ENCODE measurements around the gene EHMT1. TPM values are rescaled to one million over a fixed set of nuclear protein-coding genes. Genes with fewer than 3 reads are reported as not detected.

The EHMT1 gene
- total RNA-seq, 4 donors from 2014 or later = 38.6 to 77.8 (median 54.3) TPM

GRCh38 chr9:137640862-137641261 lies 22.1 kb downstream of the EHMT1 start:
- peaks cover 10 to 25% of the 10 kb centered on the region in 2 donors for H3K4me1 ChIP-seq
- TF ChIP-seq CTCF (IDR thresholded peaks at IDR 0.05 in 4 of 5, conservative IDR thresholded peaks at IDR 0.05 in 1 of 5) (no peak), POLR2A (IDR thresholded peaks at IDR 0.05) (no peak)
- in situ Hi-C loops (cut with MboI; ENCODE audit: low sequenced_read_pairs in 4 of 4) (no loop called here), intact Hi-C loops (cut with DNase I; ENCODE audit: low total_unique reads) (no loop called here)
- no peak for ATAC-seq
- no peak overlapping the region for H3K4me3 ChIP-seq
- H3K36me3 ChIP-seq = no peaks in the 10 kb centered on the region
- H3K27me3 ChIP-seq = no peaks in the 10 kb centered on the region
- H3K27ac ChIP-seq = no peak overlapping the region
- H3K9me3 ChIP-seq = no peaks in the 10 kb centered on the region
- DNase-seq = no peak

DNA sequence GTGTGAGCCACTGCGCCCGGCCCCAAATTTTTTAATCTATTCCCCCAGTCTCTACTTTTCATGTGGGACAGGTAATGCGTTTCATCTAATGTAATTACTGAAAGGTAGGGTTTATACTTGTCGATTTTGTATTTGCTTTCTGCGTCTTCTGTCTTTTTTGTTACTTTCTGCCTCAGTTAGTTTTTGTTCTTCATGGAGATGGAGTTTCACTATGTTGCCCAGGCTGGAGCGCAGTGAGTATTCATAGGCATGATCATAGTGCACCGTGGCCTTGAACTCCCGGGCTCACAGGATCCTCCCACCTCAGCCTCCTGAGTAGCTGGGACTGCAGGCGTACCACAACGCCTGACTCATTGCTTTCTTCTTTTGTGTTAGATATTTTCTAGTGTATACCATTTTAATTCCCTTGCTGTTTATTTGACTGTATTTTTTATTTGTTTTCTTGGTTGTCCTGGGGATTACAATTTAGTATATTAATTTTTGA lies 23.4 kb downstream of the EHMT1 start:
- Histone ChIP-seq H3K36me3 (no peaks in the 10 kb centered on the region), H3K9me3 (no peaks in the 10 kb centered on the region), H3K4me1 (peaks cover 10 to 19% of the 10 kb centered on the region in 2 donors), H3K27me3 (no peaks in the 10 kb centered on the region), H3K27ac (no peak overlapping the region), H3K4me3 (no peak overlapping the region)
- TF ChIP-seq CTCF (IDR thresholded peaks at IDR 0.05 in 4 of 5, conservative IDR thresholded peaks at IDR 0.05 in 1 of 5) (no peak), POLR2A (IDR thresholded peaks at IDR 0.05) (no peak)
- DNase-seq (no peak), ATAC-seq (no peak)
- intact Hi-C loops (cut with DNase I; ENCODE audit: low total_unique reads) = no loop called here
- in situ Hi-C loops (cut with MboI; ENCODE audit: low sequenced_read_pairs in 4 of 4) = no loop called here

GRCh38 chr9:137642892-137643291 lies 24.1 kb downstream of the EHMT1 start:
- Histone ChIP-seq H3K27me3 (no peaks in the 10 kb centered on the region), H3K27ac (no peak overlapping the region), H3K36me3 (no peaks in the 10 kb centered on the region), H3K9me3 (no peaks in the 10 kb centered on the region), H3K4me1 (peaks cover 10 to 19% of the 10 kb centered on the region in 2 donors), H3K4me3 (no peak overlapping the region)
- in situ Hi-C loops (cut with MboI; ENCODE audit: low sequenced_read_pairs in 4 of 4) (no loop called here), intact Hi-C loops (cut with DNase I; ENCODE audit: low total_unique reads) (no loop called here)
- ATAC-seq (no peak), DNase-seq (no peak)
- TF ChIP-seq POLR2A (IDR thresholded peaks at IDR 0.05) = no peak
- no peak for TF ChIP-seq CTCF (IDR thresholded peaks at IDR 0.05 in 4 of 5, conservative IDR thresholded peaks at IDR 0.05 in 1 of 5)

DNA sequence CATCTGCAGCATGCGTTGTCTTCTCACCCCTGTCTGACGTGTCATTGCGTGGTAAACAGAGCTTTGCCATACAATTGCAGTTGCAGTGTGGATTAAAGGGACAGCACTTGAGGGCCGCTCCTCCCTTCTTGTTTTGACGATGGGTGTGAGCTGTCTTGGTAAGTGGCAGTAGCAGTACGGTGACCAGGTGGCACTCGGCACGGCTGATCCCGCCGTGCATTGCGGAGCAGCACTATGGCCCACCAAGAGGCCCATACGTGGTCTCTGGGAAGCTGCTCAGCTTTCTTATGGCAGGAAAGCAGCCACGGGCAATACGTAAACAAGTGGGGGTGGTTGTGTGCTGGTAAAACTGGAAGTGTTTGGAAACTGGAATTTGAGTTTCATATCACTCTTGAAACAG lies 25.1 kb downstream of the EHMT1 start:
- ATAC-seq (no peak), DNase-seq (no peak)
- TF ChIP-seq CTCF (IDR thresholded peaks at IDR 0.05 in 4 of 5, conservative IDR thresholded peaks at IDR 0.05 in 1 of 5) (no peak), POLR2A (IDR thresholded peaks at IDR 0.05) (no peak)
- Histone ChIP-seq H3K27ac (no peak overlapping the region), H3K36me3 (no peaks in the 10 kb centered on the region), H3K27me3 (no peaks in the 10 kb centered on the region), H3K4me3 (no peak overlapping the region), H3K4me1 (peaks cover 10 to 18% of the 10 kb centered on the region in 2 donors), H3K9me3 (no peaks in the 10 kb centered on the region)
- intact Hi-C loops (cut with DNase I; ENCODE audit: low total_unique reads) (no loop called here), in situ Hi-C loops (cut with MboI; ENCODE audit: low sequenced_read_pairs in 4 of 4) (no loop called here)

- no peak overlapping the region for H3K4me3 ChIP-seq
- TF ChIP-seq POLR2A (IDR thresholded peaks at IDR 0.05) (no peak), CTCF (IDR thresholded peaks at IDR 0.05 in 4 of 5, conservative IDR thresholded peaks at IDR 0.05 in 1 of 5) (no peak)
- intact Hi-C loops (cut with DNase I; ENCODE audit: low total_unique reads) = no loop called here
- H3K9me3 ChIP-seq = no peaks in the 10 kb centered on the region
- H3K4me1 ChIP-seq = peaks cover 1 to 6% of the 10 kb centered on the region in 2 donors
- no peak for DNase-seq
- no peaks in the 10 kb centered on the region for H3K27me3 ChIP-seq
- in situ Hi-C loops (cut with MboI; ENCODE audit: low sequenced_read_pairs in 4 of 4) = no loop called here
- H3K36me3 ChIP-seq = no peaks in the 10 kb centered on the region
- no peak overlapping the region for H3K27ac ChIP-seq
- no peak for ATAC-seq
Observed at GRCh38 chr9:137645211-137645610, 26.4 kb downstream of the EHMT1 start.
